OCI-LY7 (cell line): ENCODE results near the gene IL1RAPL1. TPM values are rescaled to one million over a fixed set of nuclear protein-coding genes. Genes with fewer than 3 reads are reported as not detected.

Experiments
- BruUV-seq: library from RNA; stranded (reverse); fragments of 400-500 nt; replicated peaks from 2 replicates; lab custom pipeline; 2021; lab: Mats Ljungman, UMichigan
- CTCF ChIA-PET: fragments of 300-600 bp; sonication (Branson Sonifier 250); formaldehyde crosslinking; loops from one replicate; lab custom pipeline; 2022; ENCODE audit warnings: antibody characterized with exemption; ENCODE audit not compliant: unreplicated experiment; lab: Charles Lee
- POLR2A ChIA-PET: fragments of 300-600 bp; sonication (Branson Sonifier 250); formaldehyde crosslinking; loops from one replicate; lab custom pipeline; 2022; ENCODE audit warnings: antibody characterized with exemption; lab: Charles Lee
- DNase-seq: peaks from one replicate; pipeline ENCODE4 v3.0.0-alpha.2; 2015; ENCODE audit warnings: low spot score
- H2AFZ ChIP-seq: fragments of 200-600 bp; sonication (generic), shearing (Covaris generic); 2 replicates; pipeline ENCODE4 v1.6.1; 2014; ENCODE audit warnings: mild to moderate bottlenecking, antibody characterized with exemption, low read length, moderate library complexity
- H3K27ac ChIP-seq: fragments of 200-600 bp; sonication (generic); 2 replicates; pipeline ENCODE4 v1.5.1; 2014; ENCODE audit warnings: mixed run types, low read depth, mild to moderate bottlenecking, moderate library complexity, low read length, inconsistent platforms; ENCODE audit not compliant: poor library complexity, severe bottlenecking
- H3K36me3 ChIP-seq: fragments of 200-600 bp; sonication (generic); 2 replicates; pipeline ENCODE4 v1.6.1; 2014; ENCODE audit warnings: mild to moderate bottlenecking, antibody characterized with exemption, low read length, moderate library complexity, mixed read lengths; ENCODE audit not compliant: insufficient read depth
- H3K4me1 ChIP-seq: fragments of 200-600 bp; sonication (generic); 2 replicates; pipeline ENCODE4 v1.5.1; 2014; ENCODE audit warnings: mild to moderate bottlenecking, low read length; ENCODE audit not compliant: insufficient read depth, poor library complexity, severe bottlenecking
- H3K4me2 ChIP-seq: fragments of 200-600 bp; sonication (generic); 2 replicates; pipeline ENCODE4 v1.6.1; 2014; ENCODE audit warnings: mild to moderate bottlenecking, low read length
- H3K4me3 ChIP-seq: fragments of 200-600 bp; sonication (generic); 2 replicates; pipeline ENCODE4 v1.5.1; 2014; ENCODE audit warnings: mild to moderate bottlenecking, low read depth, low read length; ENCODE audit not compliant: poor library complexity, severe bottlenecking
- H3K79me2 ChIP-seq: fragments of 200-600 bp; sonication (generic); 2 replicates; pipeline ENCODE4 v1.6.1; 2016; ENCODE audit warnings: low read depth, mild to moderate bottlenecking, low read length, moderate library complexity, mixed read lengths; ENCODE audit not compliant: insufficient read depth
- H3K9me2 ChIP-seq: fragments of 200-600 bp; sonication (generic); 2 replicates; pipeline ENCODE4 v1.6.1; 2016; ENCODE audit warnings: mild to moderate bottlenecking, low read length, mixed read lengths; ENCODE audit not compliant: insufficient read depth
- H3K9me3 ChIP-seq: fragments of 200-600 bp; sonication (generic); 2 replicates; pipeline ENCODE4 v1.6.1; 2014; ENCODE audit warnings: mild to moderate bottlenecking, mixed run types, low read length, mixed read lengths
- H4K20me1 ChIP-seq: fragments of 200-600 bp; sonication (generic); 2 replicates; pipeline ENCODE4 v1.6.1; 2014; ENCODE audit warnings: mild to moderate bottlenecking, antibody characterized with exemption, low read length, moderate library complexity, mixed read lengths; ENCODE audit not compliant: insufficient read depth
- CTCF ChIP-seq: fragments of 200-600 bp; sonication (generic); conservative IDR thresholded peaks from 2 replicates; pipeline ENCODE4 v1.5.1; 2014; ENCODE audit warnings: mild to moderate bottlenecking, antibody characterized with exemption, low read length, moderate library complexity, mixed read lengths
- EZH2phosphoT487 ChIP-seq: fragments of 200-600 bp; sonication (generic); IDR thresholded peaks from 2 replicates; pipeline ENCODE4 v1.6.1; 2018; ENCODE audit warnings: low read depth, borderline replicate concordance, mild to moderate bottlenecking, mixed run types, antibody characterized with exemption, low read length, moderate library complexity, mixed read lengths
- intact Hi-C: fragments of 100-400 bp; cut with micrococcal nuclease; formaldehyde crosslinking; loops from one replicate; pipeline ENCODE4 v1.10.0; 2022; ENCODE audit not compliant: unreplicated experiment
- total RNA-seq, 2 experiments: library from RNA; depleted of rRNA in 1 of 2; stranded (reverse); fragments of >200 nt in 1 of 2; shearing (Covaris generic) in 1 of 2; gene quantifications; 2 replicates each; pipeline ENCODE4 v1.2.3, GENCODE V29; 2014 to 2022

The IL1RAPL1 gene
- total RNA-seq, 2 experiments from 2014 or later, result not detected

DNA sequence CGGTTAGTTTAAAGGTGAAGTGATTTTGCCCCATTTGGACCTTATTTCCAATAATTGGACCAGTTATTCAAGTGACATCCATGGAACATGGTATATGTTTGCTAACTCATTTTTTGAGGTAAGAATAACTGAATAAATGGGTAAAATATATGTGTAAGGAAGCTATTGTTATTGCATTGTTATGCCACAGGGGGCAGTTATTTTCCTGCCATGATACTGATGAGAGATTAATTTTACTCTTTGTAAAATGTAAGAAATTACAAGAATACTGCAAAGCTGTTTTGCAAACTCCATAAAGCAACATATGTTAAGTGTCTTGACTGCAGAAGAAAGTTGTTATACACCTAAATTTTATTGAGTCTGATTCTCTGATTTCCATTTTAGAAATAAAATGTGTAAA lies 114.0 kb downstream of the IL1RAPL1 start:
- POLR2A ChIA-PET, result no interaction called here
- CTCF ChIA-PET, result no interaction called here
- H3K9me3 ChIP-seq, result no peaks in the 10 kb centered on the region
- H2AFZ ChIP-seq, result no peak overlapping the region
- no peak overlapping the region for H3K4me2 ChIP-seq
- H3K79me2 ChIP-seq, result no peaks in the 10 kb centered on the region
- H3K4me3 ChIP-seq, result no peak overlapping the region
- H3K4me1 ChIP-seq, result no peaks in the 10 kb centered on the region
- no peak overlapping the region for H3K27ac ChIP-seq
- no TSS peak for BruUV-seq
- no peaks in the 10 kb centered on the region for H3K9me2 ChIP-seq
- intact Hi-C loops, result no loop called here
- H4K20me1 ChIP-seq, result no peaks in the 10 kb centered on the region
- TF ChIP-seq EZH2phosphoT487, result no peak
- peak; percentile 35; the same call in 1 of the 2 replicates for TF ChIP-seq CTCF
- no peaks in the 10 kb centered on the region for H3K36me3 ChIP-seq
- no peak for DNase-seq

DNA sequence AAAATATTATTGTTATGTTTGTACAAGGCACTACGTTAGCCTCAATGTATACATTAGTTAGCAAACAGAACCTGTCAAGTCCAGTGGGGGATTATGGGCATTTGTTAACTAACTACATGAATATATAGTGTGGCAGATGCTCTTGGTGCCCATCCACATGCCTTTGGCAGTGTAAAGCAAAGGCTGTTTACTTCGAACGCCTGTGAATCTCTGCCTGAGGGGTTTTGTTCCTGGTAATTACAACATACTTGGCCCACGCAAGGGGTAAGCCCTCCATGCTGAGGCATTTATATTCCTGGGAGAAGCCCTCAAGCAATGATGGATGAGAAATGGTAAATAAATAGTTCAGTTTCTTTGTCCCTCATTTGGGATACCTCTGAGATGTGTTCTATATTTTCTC lies 119.7 kb downstream of the IL1RAPL1 start:
- H4K20me1 ChIP-seq, result no peaks in the 10 kb centered on the region
- H3K9me2 ChIP-seq, result no peaks in the 10 kb centered on the region
- intact Hi-C loops, result no loop called here
- H2AFZ ChIP-seq, result no peak overlapping the region
- H3K27ac ChIP-seq, result no peak overlapping the region
- no peak overlapping the region for H3K4me3 ChIP-seq
- no peak overlapping the region for H3K4me2 ChIP-seq
- BruUV-seq, result no TSS peak
- no peaks in the 10 kb centered on the region for H3K9me3 ChIP-seq
- no peaks in the 10 kb centered on the region for H3K4me1 ChIP-seq
- TF ChIP-seq CTCF (no peak), EZH2phosphoT487 (no peak)
- no peaks in the 10 kb centered on the region for H3K79me2 ChIP-seq
- DNase-seq, result no peak
- ChIA-PET CTCF (no interaction called here), POLR2A (no interaction called here)
- H3K36me3 ChIP-seq, result no peaks in the 10 kb centered on the region

GRCh38 chrX:28709421-28709820 lies 122.2 kb downstream of the IL1RAPL1 start:
- Histone ChIP-seq H3K4me3 (no peak overlapping the region), H3K27ac (no peak overlapping the region), H3K36me3 (no peaks in the 10 kb centered on the region), H4K20me1 (no peaks in the 10 kb centered on the region), H2AFZ (no peak overlapping the region), H3K9me2 (no peaks in the 10 kb centered on the region), H3K4me1 (no peaks in the 10 kb centered on the region), H3K9me3 (no peaks in the 10 kb centered on the region), H3K4me2 (no peak overlapping the region), H3K79me2 (no peaks in the 10 kb centered on the region)
- POLR2A ChIA-PET, result no interaction called here
- BruUV-seq, result no TSS peak
- CTCF ChIA-PET, result no interaction called here
- TF ChIP-seq CTCF, result no peak
- TF ChIP-seq EZH2phosphoT487, result no peak
- DNase-seq, result no peak
- intact Hi-C loops, result no loop called here
